Left lung (tissue), 10 donors: ENCODE results near the gene GPR101. TPM values are rescaled to one million over a fixed set of nuclear protein-coding genes. Genes with fewer than 3 reads are reported as not detected.
"Not testable (repeated sequence)": the region's sequence is repeated elsewhere in the genome, so short reads cannot be mapped to it uniquely, and the experiment has no call there.

Source experiments
- ATAC-seq: fragments of 200-7000 bp; cut with Tn5 transposase; one replicate; pipeline ENCODE4 v1.9.1; 2020; ENCODE audit warnings: moderate library complexity
- DNase-seq, 4 donors: peaks; one replicate each; pipeline ENCODE4 v3.0.0-alpha.2; 2013 to 2020
- H3K27ac ChIP-seq, 2 donors: fragments of 200-600 bp; sonication (generic) in 1 of 2; one replicate each; pipeline versions ENCODE4 v1.5.0 to v1.8.0; 2020 to 2021
- H3K27me3 ChIP-seq, 2 donors: fragments of 200-600 bp; sonication (generic) in 1 of 2; one replicate each; pipeline versions ENCODE4 v1.5.0 to v1.8.0; 2020 to 2021
- H3K36me3 ChIP-seq, 2 donors: fragments of 200-600 bp; sonication (generic) in 1 of 2; one replicate each; pipeline versions ENCODE4 v1.5.0 to v1.8.0; 2020 to 2021
- H3K4me1 ChIP-seq, 2 donors: fragments of 200-600 bp; one replicate each; pipeline ENCODE4 v1.8.0; 2021
- H3K4me3 ChIP-seq, 2 donors: fragments of 200-600 bp; sonication (generic) in 1 of 2; one replicate each; pipeline versions ENCODE4 v1.5.0 to v1.8.0; 2020 to 2021; ENCODE audit warnings: mild to moderate bottlenecking in 1 of 2
- H3K9me3 ChIP-seq, 2 donors: fragments of 200-600 bp; sonication (generic) in 1 of 2; one replicate each; pipeline versions ENCODE4 v1.5.0 to v1.8.0; 2020 to 2021
- intact Hi-C, 2 donors: fragments of 100-400 bp; cut with DNase I; formaldehyde crosslinking; loops; one replicate each; pipeline versions ENCODE4 v1.11.2 to v1.14.2; 2022
- polyA plus RNA-seq, 6 donors: library from polyadenylated mRNA; unstranded; fragments of 120-200 nt; gene quantifications; one replicate each; pipeline ENCODE4 v1.2.1, GENCODE V29; 2013; ENCODE audit not compliant: insufficient read length in 6 of 6
- total RNA-seq, 2 donors: library from RNA; stranded (reverse); fragmentation: NEBNext Ultra II Directional; extraction: Animal tissue kit (Norgen Biotek cat#: 25700); gene quantifications; one replicate each; pipeline ENCODE4 v1.2.1, GENCODE V29; 2021
- TF ChIP-seq, protein P1 (sequence below), 2 donors: fragments of 200-600 bp; sonication (generic) in 1 of 2; IDR thresholded peaks; one replicate each; pipeline versions ENCODE4 v1.5.0 to v1.8.0; 2021; ENCODE audit warnings: antibody characterized with exemption in 2 of 2
- donor health status: DM: no; HTN: yes; CAD: no.
- donor health status: DM: no; HTN: no; CAD: no.

GPR101 gene
- total and polyA plus RNA-seq, 8 donors: not detected

DNA sequence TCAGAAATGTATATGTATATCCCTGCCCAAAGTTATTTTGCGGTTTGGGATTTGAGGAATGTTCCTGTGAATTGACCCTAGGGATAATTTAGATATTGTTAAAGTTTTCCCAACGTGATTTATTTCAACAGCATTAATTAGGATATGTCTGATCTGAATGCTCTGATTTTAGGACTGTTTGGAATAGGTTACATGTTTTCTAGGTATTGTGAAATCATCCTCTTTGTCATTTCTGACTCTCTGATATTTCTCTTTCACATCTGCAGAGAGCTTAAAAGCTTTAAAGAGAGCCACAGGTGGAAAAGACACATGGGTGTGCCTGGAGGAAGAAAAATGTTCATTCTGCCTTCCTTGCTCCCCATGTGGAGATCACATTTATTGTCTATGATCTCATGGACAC, 5.1 kb downstream of the GPR101 start:
- DNase-seq: no peak
- H3K36me3 ChIP-seq: no peaks in the 10 kb centered on the region
- H3K27ac ChIP-seq: no peak overlapping the region
- intact Hi-C loops: no loop called here
- peaks cover 31 to 45% of the 10 kb centered on the region in 2 donors for H3K27me3 ChIP-seq
- ATAC-seq: no peak
- no peak overlapping the region for H3K4me3 ChIP-seq
- no peaks in the 10 kb centered on the region for H3K9me3 ChIP-seq
- TF ChIP-seq, protein P1, sequence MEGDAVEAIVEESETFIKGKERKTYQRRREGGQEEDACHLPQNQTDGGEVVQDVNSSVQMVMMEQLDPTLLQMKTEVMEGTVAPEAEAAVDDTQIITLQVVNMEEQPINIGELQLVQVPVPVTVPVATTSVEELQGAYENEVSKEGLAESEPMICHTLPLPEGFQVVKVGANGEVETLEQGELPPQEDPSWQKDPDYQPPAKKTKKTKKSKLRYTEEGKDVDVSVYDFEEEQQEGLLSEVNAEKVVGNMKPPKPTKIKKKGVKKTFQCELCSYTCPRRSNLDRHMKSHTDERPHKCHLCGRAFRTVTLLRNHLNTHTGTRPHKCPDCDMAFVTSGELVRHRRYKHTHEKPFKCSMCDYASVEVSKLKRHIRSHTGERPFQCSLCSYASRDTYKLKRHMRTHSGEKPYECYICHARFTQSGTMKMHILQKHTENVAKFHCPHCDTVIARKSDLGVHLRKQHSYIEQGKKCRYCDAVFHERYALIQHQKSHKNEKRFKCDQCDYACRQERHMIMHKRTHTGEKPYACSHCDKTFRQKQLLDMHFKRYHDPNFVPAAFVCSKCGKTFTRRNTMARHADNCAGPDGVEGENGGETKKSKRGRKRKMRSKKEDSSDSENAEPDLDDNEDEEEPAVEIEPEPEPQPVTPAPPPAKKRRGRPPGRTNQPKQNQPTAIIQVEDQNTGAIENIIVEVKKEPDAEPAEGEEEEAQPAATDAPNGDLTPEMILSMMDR (IDR thresholded peaks at IDR 0.05): no peak
- peaks cover 0 to 3% of the 10 kb centered on the region in 2 donors for H3K4me1 ChIP-seq

DNA sequence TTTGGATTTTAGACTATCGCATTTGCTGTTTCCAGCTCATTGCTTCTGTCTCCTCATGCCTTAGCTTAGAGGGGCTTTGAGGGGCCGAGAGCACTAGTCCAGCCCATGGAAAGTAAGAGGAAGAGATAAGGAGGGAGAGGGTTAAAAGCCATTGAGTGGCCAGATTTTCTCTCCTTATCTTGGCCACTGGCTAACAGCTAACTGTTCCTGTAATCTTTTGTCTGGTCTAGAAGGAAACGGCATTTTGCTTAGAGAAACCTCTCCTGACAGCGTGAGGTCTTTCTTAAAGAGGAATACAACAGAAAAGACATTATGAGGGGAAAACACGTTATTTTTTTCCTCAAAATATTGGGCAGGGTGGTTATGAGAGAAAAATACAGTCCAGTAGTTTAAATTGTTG, 7.9 kb downstream of the GPR101 start:
- no peak overlapping the region for H3K4me3 ChIP-seq
- no peak overlapping the region for H3K27ac ChIP-seq
- H3K27me3 ChIP-seq: peaks cover 9 to 17% of the 10 kb centered on the region in 2 donors
- ATAC-seq (no peak), DNase-seq (no peak)
- intact Hi-C loops: no loop called here
- H3K9me3 ChIP-seq: no peaks in the 10 kb centered on the region
- H3K36me3 ChIP-seq: no peaks in the 10 kb centered on the region
- H3K4me1 ChIP-seq: no peaks in the 10 kb centered on the region
- TF ChIP-seq, protein P1 (IDR thresholded peaks at IDR 0.05): no peak

DNA sequence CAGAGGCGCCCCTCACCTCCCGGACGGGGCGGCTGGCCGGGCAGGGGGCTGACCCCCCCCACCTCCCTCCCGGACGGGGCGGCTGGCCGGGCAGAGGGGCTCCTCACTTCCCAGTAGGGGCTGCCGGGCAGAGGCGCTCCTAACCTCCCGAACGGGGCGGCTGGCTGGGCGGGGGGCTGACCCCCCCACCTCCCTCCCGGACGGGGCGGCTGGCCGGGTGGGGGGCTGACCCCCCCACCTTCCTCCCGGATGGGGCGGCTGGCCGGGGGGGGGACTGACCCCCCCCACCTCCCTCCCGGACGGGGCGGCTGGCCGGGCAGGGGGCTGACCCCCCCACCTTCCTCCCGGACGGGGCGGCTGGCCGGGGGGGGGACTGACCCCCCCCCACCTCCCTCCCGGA, 33.6 kb downstream of the GPR101 start:
- H3K27me3 ChIP-seq, H3K4me3 ChIP-seq, H3K9me3 ChIP-seq, H3K27ac ChIP-seq, H3K4me1 ChIP-seq, DNase-seq, ATAC-seq, intact Hi-C loops, H3K36me3 ChIP-seq: not testable (repeated sequence)

DNA sequence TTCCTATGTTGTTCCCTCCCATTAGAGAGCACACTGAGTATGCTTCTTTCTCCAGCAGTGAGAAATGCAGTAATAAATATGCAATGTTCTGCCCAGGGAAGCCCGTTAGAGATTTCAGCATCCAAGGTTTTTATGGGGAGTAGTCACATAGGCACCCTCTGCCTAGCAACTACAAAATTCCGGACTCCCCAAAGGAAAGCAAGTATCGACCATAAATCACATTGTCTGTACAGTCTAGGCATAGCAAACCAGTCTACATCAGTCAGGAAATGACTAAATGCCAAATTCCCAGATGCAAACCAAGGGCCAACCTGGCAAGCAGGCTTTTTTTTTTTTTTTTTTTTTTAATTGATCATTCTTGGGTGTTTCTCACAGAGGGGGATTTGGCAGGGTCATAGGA, 34.8 kb downstream of the GPR101 start:
- Histone ChIP-seq H3K27ac (no peak overlapping the region), H3K4me1 (no peaks in the 10 kb centered on the region), H3K36me3 (no peaks in the 10 kb centered on the region), H3K9me3 (no peaks in the 10 kb centered on the region), H3K27me3 (no peaks in the 10 kb centered on the region), H3K4me3 (no peak overlapping the region)
- intact Hi-C loops: no loop called here
- DNase-seq: no peak
- no peak for ATAC-seq
- TF ChIP-seq, protein P1 (IDR thresholded peaks at IDR 0.05): no peak

Other genes starting within 250 kb of the GPR101 start
- 100 to 1,000 TPM; 102 to 121 TPM for gene RBMX, start 153.3 kb downstream of the GPR101 start, total RNA-seq
- gene RBMX, start 153.3 kb downstream of the GPR101 start, polyA plus RNA-seq: 100 to 1,000 TPM; 403 to 528 (median 465) TPM